ENCODE data around the gene IL20RB. TPM values are rescaled to one million over a fixed set of nuclear protein-coding genes. Genes with fewer than 3 reads are reported as not detected.
A peak's percentile ranks its signal among the peaks of the same experiment; 100 is the strongest.
"Not testable (repeated sequence)": the region's sequence is repeated elsewhere in the genome, so short reads cannot be mapped to it uniquely, and the experiment has no call there.

IL20RB gene
- total RNA-seq, 2 donors from 2014 or later, result 0.52 TPM; not detected in 1

GRCh38 chr3:137013951-137014688 is 56.3 kb downstream of the IL20RB start:
- H3K4me1 ChIP-seq, result peaks cover 5% of the 10 kb centered on the region
- TF ChIP-seq CTCF (IDR thresholded peaks at IDR 0.05), result peak; percentile 80 to 97 (median 93)
- TF ChIP-seq POLR2A (IDR thresholded peaks at IDR 0.05), result peak in 1 of 3 donors; percentile 5
- ATAC-seq, result peak; percentile 96
- no peaks in the 10 kb centered on the region for H3K27me3 ChIP-seq
- H3K27ac ChIP-seq, result peak overlapping the region; percentile 57 to 67 (median 59)
- no peaks in the 10 kb centered on the region for H3K36me3 ChIP-seq (replicated peaks in 1 of 2; ENCODE audit: insufficient read depth in 1 of 2, low read depth in 2 of 2)
- H3K4me3 ChIP-seq, result peak overlapping the region in 1 of 2 donors; percentile 19
- intact Hi-C loops (cut with DNase I), result loop anchor here (5.0 to 10.0 kb wide), 3 partner anchors 249 to 942 kb away; no protein-coding TSS in a partner anchor
- no peaks in the 10 kb centered on the region for H3K9me3 ChIP-seq
- WGBS, 2 donors, result 2 to 5% methylated on average over 18 of the region's 18 CpGs
- DNase-seq, result peak; percentile 91 to 94 (median 94)

- not testable (repeated sequence) for H3K27ac ChIP-seq; H3K27me3 ChIP-seq; H3K4me1 ChIP-seq; H3K4me3 ChIP-seq; H3K36me3 ChIP-seq (replicated peaks in 1 of 2; ENCODE audit: insufficient read depth in 1 of 2, low read depth in 2 of 2); H3K9me3 ChIP-seq; ATAC-seq; DNase-seq
- 67 to 100% methylated on average over 1 of the region's 1 CpG for WGBS, 2 donors
- intact Hi-C loops (cut with DNase I), result loop anchor here (10.0 kb wide), 2 partner anchors 253 to 633 kb away; no protein-coding TSS in a partner anchor
Observed at GRCh38 chr3:137017316-137017715, 59.5 kb downstream of the IL20RB start.

GRCh38 chr3:137020315-137020714 is 62.5 kb downstream of the IL20RB start:
- no peaks in the 10 kb centered on the region for H3K27me3 ChIP-seq
- DNase-seq, result no peak
- no peaks in the 10 kb centered on the region for H3K36me3 ChIP-seq (replicated peaks in 1 of 2; ENCODE audit: insufficient read depth in 1 of 2, low read depth in 2 of 2)
- no peak for ATAC-seq
- intact Hi-C loops (cut with DNase I), result no loop called here
- no peaks in the 10 kb centered on the region for H3K9me3 ChIP-seq
- TF ChIP-seq CTCF (IDR thresholded peaks at IDR 0.05) (no peak), POLR2A (IDR thresholded peaks at IDR 0.05) (no peak)
- H3K27ac ChIP-seq, result no peak overlapping the region
- no peaks in the 10 kb centered on the region for H3K4me1 ChIP-seq
- no peak overlapping the region for H3K4me3 ChIP-seq
- 42 to 52% methylated on average over 4 to 5 of the region's 5 CpGs for WGBS, 2 donors

- 75 to 95% methylated on average over 2 of the region's 2 CpGs for WGBS, 2 donors
- Histone ChIP-seq H3K27me3 (no peaks in the 10 kb centered on the region), H3K4me1 (no peaks in the 10 kb centered on the region), H3K4me3 (no peak overlapping the region), H3K9me3 (no peaks in the 10 kb centered on the region), H3K27ac (no peak overlapping the region), H3K36me3 (replicated peaks in 1 of 2; ENCODE audit: insufficient read depth in 1 of 2, low read depth in 2 of 2) (no peaks in the 10 kb centered on the region)
- intact Hi-C loops (cut with DNase I), result no loop called here
- TF ChIP-seq POLR2A (IDR thresholded peaks at IDR 0.05), result no peak
- no peak for TF ChIP-seq CTCF (IDR thresholded peaks at IDR 0.05)
- ATAC-seq (no peak), DNase-seq (no peak)
Observed at GRCh38 chr3:137020888-137021287, 63.1 kb downstream of the IL20RB start.

GRCh38 chr3:137024348-137024747 is 66.6 kb downstream of the IL20RB start:
- TF ChIP-seq CTCF (IDR thresholded peaks at IDR 0.05) (no peak), POLR2A (IDR thresholded peaks at IDR 0.05) (no peak)
- H3K4me1 ChIP-seq, result no peaks in the 10 kb centered on the region
- no peaks in the 10 kb centered on the region for H3K36me3 ChIP-seq (replicated peaks in 1 of 2; ENCODE audit: insufficient read depth in 1 of 2, low read depth in 2 of 2)
- no peak for DNase-seq
- H3K4me3 ChIP-seq, result no peak overlapping the region
- no peak overlapping the region for H3K27ac ChIP-seq
- intact Hi-C loops (cut with DNase I), result no loop called here
- no peak for ATAC-seq
- H3K9me3 ChIP-seq, result no peaks in the 10 kb centered on the region
- no peaks in the 10 kb centered on the region for H3K27me3 ChIP-seq
- WGBS, 2 donors, result 85 to 91% methylated on average over 5 of the region's 5 CpGs
